HG03066 (cell line): ENCODE data around the gene NOCT.
"Not testable (repeated sequence)": the region's sequence is repeated elsewhere in the genome, so short reads cannot be mapped to it uniquely, and the experiment has no call there.

Experiments
- ATAC-seq: cut with Tn5 transposase; IDR thresholded peaks from one replicate; pipeline ENCODE4 v1.9.1; 2021; ENCODE audit warnings: low read depth; ENCODE audit not compliant: unreplicated experiment

The NOCT gene

GRCh38 chr4:139042981-139043460, 27.4 kb downstream of the NOCT start:
- ATAC-seq = no peak

GRCh38 chr4:139044291-139044690, 28.7 kb downstream of the NOCT start:
- ATAC-seq = no peak

GRCh38 chr4:139048026-139048425, 32.4 kb downstream of the NOCT start:
- ATAC-seq = no peak

GRCh38 chr4:139050446-139050845, 34.9 kb downstream of the NOCT start:
- no peak for ATAC-seq

- ATAC-seq = no peak
Observed at GRCh38 chr4:139053909-139054308, 38.3 kb downstream of the NOCT start.

- no peak for ATAC-seq
Observed at GRCh38 chr4:139054791-139055505, 39.4 kb downstream of the NOCT start.

- not testable (repeated sequence) for ATAC-seq
Observed at GRCh38 chr4:139059026-139059425, 43.4 kb downstream of the NOCT start.

- no peak for ATAC-seq
Observed at GRCh38 chr4:139060591-139060990, 45.0 kb downstream of the NOCT start.

- no peak for ATAC-seq
Observed at GRCh38 chr4:139076016-139076744, 60.6 kb downstream of the NOCT start.

GRCh38 chr4:139077567-139078355, 62.2 kb downstream of the NOCT start:
- ATAC-seq = no peak

GRCh38 chr4:139078926-139079325, 63.3 kb downstream of the NOCT start:
- ATAC-seq = no peak

GRCh38 chr4:139082750-139083606, 67.4 kb downstream of the NOCT start:
- peak; percentile 83 for ATAC-seq

- peak; percentile 28 for ATAC-seq
Observed at GRCh38 chr4:139083607-139083955, 68.0 kb downstream of the NOCT start.

GRCh38 chr4:139083956-139084803, 68.6 kb downstream of the NOCT start:
- peak; percentile 55 for ATAC-seq

- no peak for ATAC-seq
Observed at GRCh38 chr4:139084804-139085093, 69.2 kb downstream of the NOCT start.

- ATAC-seq = no peak
Observed at GRCh38 chr4:139085141-139085540, 69.6 kb downstream of the NOCT start.

GRCh38 chr4:139092271-139092670, 76.7 kb downstream of the NOCT start:
- no peak for ATAC-seq
